NCI-H2081 treated with DMSO at 0.1 percent for 48 hours (cell line): ENCODE results near the gene TLR1.
"Not testable (repeated sequence)": the region's sequence is repeated elsewhere in the genome, so short reads cannot be mapped to it uniquely, and the experiment has no call there.

Source experiments
- DNase-seq: peaks from one replicate; lab custom pipeline; 2025; lab: John Stamatoyannopoulos, UW

TLR1 gene

GRCh38 chr4:38774181-38774955, 30.2 kb downstream of the TLR1 start:
- DNase-seq: no peak

DNA sequence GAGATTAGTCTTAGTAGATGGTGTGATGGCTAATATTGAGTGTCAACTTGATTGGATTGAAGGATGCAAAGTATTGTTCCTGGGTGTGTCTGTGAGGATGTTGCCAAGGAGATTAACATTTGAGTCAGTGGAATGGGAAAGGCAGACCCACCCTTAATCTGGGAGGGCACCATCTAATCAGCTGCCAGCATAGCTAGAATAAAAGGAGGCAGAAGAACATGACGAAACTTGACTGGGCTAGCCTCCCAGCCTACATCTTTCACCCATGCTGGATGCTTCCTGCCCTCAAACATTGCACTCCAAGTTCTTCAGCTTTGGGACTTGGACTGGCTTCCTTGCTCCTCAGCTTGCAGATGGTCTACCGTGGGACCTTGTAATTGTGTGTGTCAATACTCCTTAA, 34.3 kb downstream of the TLR1 start:
- DNase-seq: not testable (repeated sequence)

DNA sequence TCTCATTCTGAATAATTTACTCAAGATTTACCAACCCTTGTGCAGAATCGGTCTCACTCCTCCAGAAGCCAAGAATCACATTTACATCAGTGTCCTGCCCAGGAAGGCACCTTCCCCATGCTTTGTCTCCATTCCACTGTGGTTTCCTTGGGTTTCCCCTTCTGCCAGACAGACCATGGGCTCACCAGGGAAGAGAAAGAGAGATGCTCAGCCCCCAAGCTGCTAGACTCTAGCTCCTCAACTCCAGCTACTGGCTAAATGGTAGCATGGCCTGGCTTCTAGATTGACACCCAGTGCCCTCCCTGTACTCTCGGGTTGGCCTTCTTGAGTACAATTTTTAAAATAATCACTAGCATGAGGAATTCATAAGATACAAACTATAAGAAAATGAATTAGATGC, 34.7 kb downstream of the TLR1 start:
- no peak for DNase-seq

- no peak for DNase-seq
These were observed 35.1 kb downstream of the TLR1 start for GRCh38 chr4:38769441-38769840.

DNA sequence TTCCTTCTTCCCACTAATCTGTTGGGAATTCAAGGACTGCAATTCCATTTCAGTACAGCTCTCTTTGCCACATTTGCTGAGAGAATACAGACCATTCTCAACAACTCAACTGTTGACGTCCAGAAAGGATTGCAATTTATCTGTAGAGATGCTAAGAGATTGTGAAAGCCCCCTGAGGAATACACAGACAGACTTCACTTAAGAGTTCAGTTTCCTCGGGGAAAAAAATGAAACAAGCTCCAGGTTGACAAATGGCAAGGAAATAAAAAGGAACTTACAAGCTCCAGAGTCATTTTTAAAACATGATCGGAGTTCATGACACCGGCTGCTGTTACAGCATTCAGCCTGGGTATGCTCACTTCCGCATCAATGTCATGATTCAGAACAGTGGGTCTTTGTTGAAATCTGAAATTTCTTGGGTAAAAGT, 35.6 kb downstream of the TLR1 start:
- no peak for DNase-seq

DNA sequence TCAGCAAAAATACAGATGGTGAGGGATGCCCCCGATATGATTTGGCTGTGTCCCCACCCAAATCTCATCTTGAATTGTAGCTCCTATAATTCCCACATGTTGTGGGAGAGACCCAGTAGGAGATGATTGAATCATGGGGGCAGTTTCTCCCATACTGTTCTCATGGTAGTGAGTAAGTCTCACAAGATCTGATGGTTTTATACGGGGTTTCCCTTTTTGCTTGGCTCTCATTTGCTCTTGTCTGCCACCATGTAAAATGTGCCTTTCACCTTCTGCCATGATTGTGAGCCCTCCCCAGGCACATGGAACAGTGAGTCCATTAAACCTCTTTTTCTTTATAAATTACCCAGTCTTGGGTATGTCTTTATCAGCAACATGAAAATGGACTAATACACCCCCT, 37.7 kb downstream of the TLR1 start:
- DNase-seq: not testable (repeated sequence)

DNA sequence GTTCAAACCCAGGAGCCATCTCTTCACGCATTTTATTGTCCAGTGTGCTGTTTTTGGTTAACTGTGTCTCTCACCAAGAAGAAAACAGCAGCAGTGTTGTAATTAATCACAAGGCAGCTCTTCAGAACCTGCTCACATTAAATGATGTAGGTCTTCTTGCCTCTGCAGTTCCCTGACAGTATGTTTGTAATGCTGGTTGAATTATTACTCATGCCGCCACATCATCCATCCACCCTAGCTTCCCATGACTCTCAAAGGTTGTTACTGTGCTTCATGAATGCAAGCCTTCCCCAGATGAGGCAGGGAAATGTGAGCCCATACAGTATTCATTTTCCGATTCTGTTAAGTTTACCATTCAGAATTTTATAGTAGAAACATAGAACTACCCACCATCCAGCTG, 39.2 kb downstream of the TLR1 start:
- no peak for DNase-seq

DNA sequence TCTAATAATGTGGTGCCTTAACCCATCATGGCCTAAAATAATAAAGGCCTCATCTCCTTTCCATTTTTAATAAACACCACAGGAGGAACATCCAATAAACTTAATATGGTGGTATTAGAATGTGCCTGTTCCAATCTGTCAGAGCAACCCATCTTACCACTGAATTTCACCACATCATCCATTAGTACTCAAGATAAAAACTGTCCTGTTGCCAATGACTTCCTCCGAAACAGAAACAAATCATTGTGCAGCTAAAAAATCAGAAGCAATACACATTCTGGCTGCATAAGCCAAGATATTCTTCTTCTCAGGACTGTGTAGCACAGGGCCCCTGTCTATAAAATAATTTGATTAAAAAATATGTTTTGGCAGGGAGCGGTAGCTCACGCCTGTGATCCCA, 40.3 kb downstream of the TLR1 start:
- no peak for DNase-seq

- DNase-seq: no peak
These were observed 42.0 kb downstream of the TLR1 start for GRCh38 chr4:38762560-38762959.

DNA sequence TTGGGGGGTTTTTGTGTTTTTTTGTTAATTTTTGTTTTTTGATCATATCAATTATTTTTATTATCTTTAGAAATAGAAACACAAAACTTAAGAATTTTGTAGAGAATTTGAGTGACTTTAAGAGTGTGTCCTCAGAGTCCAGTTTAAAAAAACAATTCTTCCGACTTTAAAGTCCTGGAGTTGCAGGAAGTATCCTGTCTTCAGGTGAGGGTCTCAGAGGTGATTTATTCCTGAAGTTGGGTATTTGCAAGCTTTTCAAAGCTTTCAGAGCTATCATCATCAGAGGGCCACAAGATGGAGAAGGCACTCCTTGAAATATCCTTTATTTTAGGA, 44.8 kb downstream of the TLR1 start:
- DNase-seq: no peak

GRCh38 chr4:38759113-38759789, 45.3 kb downstream of the TLR1 start:
- no peak for DNase-seq

DNA sequence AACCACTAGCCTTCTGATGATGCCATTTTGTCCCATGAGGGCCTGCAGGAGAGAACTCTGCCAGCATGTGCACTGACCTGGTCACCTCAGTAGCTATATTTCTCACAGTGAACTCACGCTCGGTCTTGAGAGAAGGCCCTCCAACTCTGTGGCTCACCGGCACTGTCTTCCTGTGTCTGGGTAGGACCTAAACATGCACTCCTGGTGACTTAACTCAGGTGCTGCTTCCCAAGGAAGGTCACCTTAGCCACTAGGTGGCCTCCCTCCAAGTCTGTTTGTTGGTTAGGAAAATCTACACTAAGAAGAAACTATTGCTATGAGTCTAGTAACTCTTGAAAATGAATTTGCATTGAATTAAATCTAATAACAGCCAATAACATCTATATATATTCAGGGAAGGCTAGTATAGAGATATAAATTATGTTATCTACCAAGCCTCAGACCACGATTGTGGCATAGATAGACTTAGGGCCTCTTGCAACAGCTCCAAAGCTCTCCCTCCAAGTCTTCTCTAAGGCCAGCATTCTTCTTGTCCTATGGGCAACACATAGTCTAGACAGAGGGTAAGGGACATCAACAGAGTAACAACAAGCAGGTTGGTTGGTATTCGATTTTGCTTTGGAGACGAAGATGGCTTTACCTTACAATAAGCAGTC, 46.5 kb downstream of the TLR1 start:
- no peak for DNase-seq

DNA sequence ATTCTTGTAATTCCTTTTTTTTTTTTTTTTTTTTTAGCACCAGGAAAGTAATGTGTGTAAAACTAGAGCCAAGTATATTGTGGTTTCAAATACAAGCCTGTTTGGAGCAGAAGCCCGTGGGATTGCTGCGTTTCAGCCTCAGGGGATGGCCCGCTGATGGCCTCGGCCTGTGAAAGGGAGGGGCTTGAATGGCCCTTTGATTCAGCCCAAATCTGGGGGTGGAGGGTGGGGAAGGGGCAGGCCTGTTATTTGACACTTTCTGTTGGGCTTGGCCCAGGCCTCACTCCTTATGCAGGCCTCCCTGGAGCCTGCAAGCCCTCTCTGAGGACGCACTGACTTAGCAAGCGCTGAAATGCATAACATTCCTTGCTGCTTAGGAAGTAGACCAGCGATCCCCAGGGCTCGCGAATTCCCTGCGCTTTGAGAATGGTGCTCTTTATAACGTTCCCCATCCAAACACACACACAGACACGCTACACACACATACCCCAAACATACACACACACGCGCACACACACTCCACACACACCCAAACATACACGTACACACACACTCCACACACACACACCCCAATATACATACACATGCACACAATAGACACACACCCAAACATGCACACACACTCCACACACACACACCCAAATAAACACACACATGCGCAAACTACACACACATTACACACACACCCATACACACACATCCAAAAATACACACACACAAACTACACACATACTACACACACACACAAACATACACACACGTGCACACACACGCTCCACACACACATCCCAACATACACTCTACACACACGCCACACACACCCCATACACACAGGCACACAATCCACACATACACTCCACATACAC, 51.4 kb downstream of the TLR1 start:
- no peak for DNase-seq

DNA sequence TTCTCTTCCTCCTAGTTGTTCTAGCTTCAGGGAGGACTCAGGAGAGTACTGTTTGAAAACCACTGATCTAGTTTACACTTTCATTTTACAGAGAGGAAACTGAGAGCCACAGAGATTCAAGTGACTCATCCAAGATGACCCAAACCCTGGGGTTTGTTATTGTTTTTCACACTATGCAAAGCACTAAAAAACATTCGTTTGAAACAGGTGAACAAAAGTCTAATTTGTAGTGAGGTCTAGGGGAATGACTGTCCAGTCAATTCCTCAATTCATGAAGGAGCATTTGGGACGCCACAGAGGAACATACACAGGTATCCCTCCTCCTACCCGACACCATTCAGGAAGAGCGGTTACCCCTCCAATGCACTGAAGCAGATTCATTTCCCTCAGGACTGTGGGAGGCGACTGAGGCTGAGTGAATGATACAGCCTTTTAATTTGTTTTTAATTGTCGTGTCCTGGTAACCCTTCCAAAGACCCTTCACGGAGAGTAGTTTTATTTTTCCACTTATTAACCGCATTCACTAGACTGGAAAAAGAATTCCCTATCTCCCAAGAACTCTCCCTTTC, 52.1 kb downstream of the TLR1 start:
- DNase-seq: no peak

DNA sequence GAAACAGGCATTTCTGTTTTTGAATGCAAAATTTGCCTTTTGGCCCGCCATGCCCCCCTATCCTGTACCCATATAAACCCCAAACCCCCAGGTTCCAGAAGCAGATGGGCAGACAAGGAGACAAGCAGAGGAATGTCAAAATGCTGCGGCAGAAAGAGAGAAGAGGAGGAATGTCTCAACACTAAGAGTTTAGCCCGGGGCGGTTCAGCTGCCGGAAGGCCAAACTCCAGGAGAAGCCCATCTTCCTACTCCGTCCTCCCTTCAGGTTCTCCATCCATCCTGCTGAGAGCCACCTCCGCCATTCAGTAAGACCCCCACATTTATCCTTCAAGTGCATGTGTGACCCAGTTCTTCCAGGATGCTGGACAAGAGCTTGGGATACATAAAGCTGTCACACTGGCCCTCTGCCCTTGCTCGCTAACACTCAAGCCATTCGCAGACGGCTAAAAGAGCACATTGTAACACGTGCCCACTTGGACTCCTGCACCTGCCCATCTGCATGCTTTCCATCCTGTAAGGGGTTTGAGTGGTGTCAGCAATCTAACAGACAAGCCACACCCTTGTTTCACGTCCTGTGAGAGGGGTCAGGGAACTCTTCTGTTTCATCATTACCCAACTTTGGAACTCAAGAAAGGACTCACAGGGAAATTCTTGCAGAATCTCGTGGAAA, 53.1 kb downstream of the TLR1 start:
- no peak for DNase-seq

DNA sequence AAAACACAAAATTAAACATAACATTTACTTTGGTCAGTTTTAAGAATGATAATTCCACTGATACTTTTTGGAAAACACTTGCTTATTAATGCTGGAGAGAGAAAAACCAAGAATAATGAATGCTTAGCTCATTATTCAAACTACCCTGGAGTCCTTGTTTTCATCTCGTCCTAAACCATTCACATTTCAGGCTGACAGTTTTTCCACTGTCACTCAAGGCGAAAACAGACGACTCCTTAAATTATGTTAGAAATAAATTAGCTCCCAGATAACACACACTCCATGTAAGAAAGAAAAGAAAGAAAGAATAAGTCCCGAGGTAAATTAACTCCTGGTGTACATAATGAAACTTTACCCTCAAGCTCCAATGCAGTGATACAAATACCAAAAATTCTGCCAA, 55.3 kb downstream of the TLR1 start:
- no peak for DNase-seq

DNA sequence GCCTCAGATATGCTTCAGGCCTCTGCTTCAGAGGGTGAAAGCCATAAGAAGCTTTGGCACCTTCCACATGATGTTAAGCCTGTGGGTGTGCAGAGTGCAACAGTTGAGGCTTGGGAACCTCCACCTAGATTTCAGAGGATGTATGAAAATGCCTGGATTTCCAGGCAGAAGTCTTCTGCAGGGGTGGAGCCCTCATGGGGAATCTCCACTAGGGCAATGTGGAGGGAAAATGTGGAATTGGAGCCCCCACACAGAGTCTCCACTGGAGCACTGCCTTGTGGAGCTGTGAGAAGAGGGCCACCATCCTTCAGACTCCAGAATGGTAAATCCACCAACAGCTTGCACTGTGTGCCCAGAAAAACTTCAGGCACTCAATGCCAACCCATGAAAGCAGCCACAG, 57.0 kb downstream of the TLR1 start:
- DNase-seq: no peak
